Liver (tissue), 3 donors: ENCODE results near the gene POU3F1.

Experiments used
- CTCF ChIP-seq: fragments of 150-350 bp; IDR thresholded peaks from 2 replicates; pipeline ENCODE4 v1.5.1; 2017; ENCODE audit warnings: improper control_type of control experiment, low read depth, low read length; ENCODE audit not compliant: missing input control
- FOXA1 ChIP-seq: IDR thresholded peaks from 2 replicates; pipeline ENCODE4 v1.6.1; 2016; ENCODE audit warnings: antibody characterized with exemption
- GABPA ChIP-seq, 2 donors: IDR thresholded peaks in 1 of 2; conservative IDR thresholded peaks in 1 of 2; 2 replicates each; pipeline ENCODE4 v1.6.1; 2016; ENCODE audit warnings: antibody characterized with exemption in 2 of 2, mild to moderate bottlenecking in 1 of 2, moderate library complexity in 1 of 2
- JUND ChIP-seq, 2 donors: IDR thresholded peaks; 2 replicates each; pipeline ENCODE4 v1.6.1; 2016; ENCODE audit warnings: antibody characterized with exemption in 2 of 2
- MAX ChIP-seq: IDR thresholded peaks from 2 replicates; pipeline ENCODE4 v1.6.1; 2016; ENCODE audit warnings: antibody characterized with exemption
- RAD21 ChIP-seq, 2 donors: IDR thresholded peaks; 2 replicates each; pipeline ENCODE4 v1.6.1; 2016; ENCODE audit warnings: antibody characterized with exemption in 2 of 2, mild to moderate bottlenecking in 2 of 2
- REST ChIP-seq: IDR thresholded peaks from 2 replicates; pipeline ENCODE4 v1.6.1; 2016; ENCODE audit warnings: antibody characterized with exemption, mild to moderate bottlenecking
- donor health status: healthy.
- donor health status: healthy.

GRCh38 chr1:38084113-38084512 is 37.5 kb upstream of the POU3F1 start:
- TF ChIP-seq MAX = no peak
- TF ChIP-seq CTCF = no peak
- no peak for TF ChIP-seq REST
- no peak for TF ChIP-seq RAD21 (IDR thresholded peaks at IDR 0.05)
- no peak for TF ChIP-seq FOXA1
- no peak for TF ChIP-seq GABPA (IDR thresholded peaks at IDR 0.05 in 1 of 2, conservative IDR thresholded peaks at IDR 0.05 in 1 of 2)
- no peak for TF ChIP-seq JUND (IDR thresholded peaks at IDR 0.05)
